ENCODE results near the gene RAPGEF4. TPM values are rescaled to one million over a fixed set of nuclear protein-coding genes. Genes with fewer than 3 reads are reported as not detected.

The RAPGEF4 gene
- total and polyA plus RNA-seq, 2 of the 8 experiments (the other 6 are each of a cell fraction or from before 2014, with no cell fraction given), result 1.2 to 2.6 TPM

GRCh38 chr2:172925600-172925999, 190.0 kb downstream of the RAPGEF4 start (continued):
- TF ChIP-seq, protein P1, sequence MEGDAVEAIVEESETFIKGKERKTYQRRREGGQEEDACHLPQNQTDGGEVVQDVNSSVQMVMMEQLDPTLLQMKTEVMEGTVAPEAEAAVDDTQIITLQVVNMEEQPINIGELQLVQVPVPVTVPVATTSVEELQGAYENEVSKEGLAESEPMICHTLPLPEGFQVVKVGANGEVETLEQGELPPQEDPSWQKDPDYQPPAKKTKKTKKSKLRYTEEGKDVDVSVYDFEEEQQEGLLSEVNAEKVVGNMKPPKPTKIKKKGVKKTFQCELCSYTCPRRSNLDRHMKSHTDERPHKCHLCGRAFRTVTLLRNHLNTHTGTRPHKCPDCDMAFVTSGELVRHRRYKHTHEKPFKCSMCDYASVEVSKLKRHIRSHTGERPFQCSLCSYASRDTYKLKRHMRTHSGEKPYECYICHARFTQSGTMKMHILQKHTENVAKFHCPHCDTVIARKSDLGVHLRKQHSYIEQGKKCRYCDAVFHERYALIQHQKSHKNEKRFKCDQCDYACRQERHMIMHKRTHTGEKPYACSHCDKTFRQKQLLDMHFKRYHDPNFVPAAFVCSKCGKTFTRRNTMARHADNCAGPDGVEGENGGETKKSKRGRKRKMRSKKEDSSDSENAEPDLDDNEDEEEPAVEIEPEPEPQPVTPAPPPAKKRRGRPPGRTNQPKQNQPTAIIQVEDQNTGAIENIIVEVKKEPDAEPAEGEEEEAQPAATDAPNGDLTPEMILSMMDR (IDR thresholded peaks at IDR 0.05; ENCODE audit: control extremely low read depth in 1 of 3, insufficient read depth in 1 of 3, low read depth in 1 of 3, low read length in 3 of 3), result no peak

Measured in H1 (cell line).